BE2C (cell line): ENCODE results near the gene PATL1.
"Not testable (repeated sequence)": the region's sequence is repeated elsewhere in the genome, so short reads cannot be mapped to it uniquely, and the experiment has no call there.

Experiments used
- DNase-seq: peaks from one replicate; pipeline ENCODE4 v3.0.0-alpha.2; 2020
- H3K27me3 ChIP-seq: fragments of 250-450 bp; sonication (Bioruptor Pico); 2 replicates; pipeline ENCODE4 v1.5.1; 2020; ENCODE audit warnings: mild to moderate bottlenecking
- H3K36me3 ChIP-seq: fragments of 250-450 bp; sonication (Bioruptor Pico); 2 replicates; pipeline ENCODE4 v1.5.1; 2020; ENCODE audit warnings: mild to moderate bottlenecking
- H3K4me1 ChIP-seq: fragments of 250-450 bp; sonication (Bioruptor Pico); 2 replicates; pipeline ENCODE4 v1.5.1; 2020
- H3K4me3 ChIP-seq: 2 replicates; pipeline ENCODE4 v1.5.1; 2011; ENCODE audit warnings: low read depth, low read length
- H3K9me3 ChIP-seq: fragments of 250-450 bp; sonication (Bioruptor Pico); 2 replicates; pipeline ENCODE4 v1.5.1; 2020
- CTCF ChIP-seq: IDR thresholded peaks from 2 replicates; pipeline ENCODE4 v1.5.1; 2012; ENCODE audit warnings: mild to moderate bottlenecking, low read depth, low read length

Gene PATL1

GRCh38 chr11:59629996-59630395 is 38.8 kb downstream of the PATL1 start:
- no peak overlapping the region for H3K4me3 ChIP-seq
- no peaks in the 10 kb centered on the region for H3K27me3 ChIP-seq
- no peaks in the 10 kb centered on the region for H3K9me3 ChIP-seq
- no peaks in the 10 kb centered on the region for H3K36me3 ChIP-seq
- no peaks in the 10 kb centered on the region for H3K4me1 ChIP-seq
- no peak for TF ChIP-seq CTCF
- no peak for DNase-seq

DNA sequence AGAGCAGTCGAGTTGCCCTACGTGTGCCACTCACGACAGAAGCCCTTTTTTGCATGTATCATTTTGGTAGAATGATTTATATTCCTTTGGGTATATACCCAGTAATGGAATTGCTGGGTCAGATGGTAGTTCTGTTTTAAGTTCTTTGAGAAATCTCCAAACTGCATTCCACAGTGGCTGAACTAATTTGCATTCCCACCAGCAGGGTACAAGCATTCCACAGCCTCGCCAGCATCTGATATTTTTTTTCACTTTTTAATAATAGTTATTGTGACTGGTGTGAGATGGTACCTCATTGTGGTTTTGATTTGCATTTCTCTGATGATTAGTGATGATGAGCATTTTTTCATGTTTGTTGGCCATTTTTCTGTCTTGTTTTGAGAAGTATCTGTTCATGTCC is 41.9 kb downstream of the PATL1 start:
- H3K27me3 ChIP-seq, DNase-seq, H3K4me3 ChIP-seq, H3K4me1 ChIP-seq, H3K36me3 ChIP-seq, H3K9me3 ChIP-seq: not testable (repeated sequence)

- H3K27me3 ChIP-seq, result no peaks in the 10 kb centered on the region
- no peak overlapping the region for H3K4me3 ChIP-seq
- H3K4me1 ChIP-seq, result no peaks in the 10 kb centered on the region
- no peak for DNase-seq
- no peak for TF ChIP-seq CTCF
- no peaks in the 10 kb centered on the region for H3K36me3 ChIP-seq
- no peaks in the 10 kb centered on the region for H3K9me3 ChIP-seq
Observed at GRCh38 chr11:59625703-59626102, 43.1 kb downstream of the PATL1 start.

DNA sequence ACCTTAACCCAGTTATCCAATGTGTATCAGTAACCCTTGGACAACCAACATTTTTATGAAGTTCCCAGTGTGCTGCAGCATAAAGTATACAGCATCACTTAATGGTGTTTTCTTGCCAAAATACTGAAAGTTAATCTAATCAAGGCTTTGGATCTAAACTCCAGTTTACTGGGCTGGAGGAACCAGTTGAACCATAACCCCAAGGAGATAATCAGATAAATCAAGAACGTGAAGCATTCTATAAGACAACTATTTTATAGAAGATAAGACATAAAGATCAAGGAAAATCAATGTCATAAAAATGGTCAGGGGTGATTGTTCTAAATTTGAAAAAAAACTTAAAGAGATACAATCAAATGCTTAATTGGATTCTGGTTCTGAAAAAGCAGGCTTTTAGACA is 51.0 kb downstream of the PATL1 start:
- Histone ChIP-seq H3K4me3 (no peak overlapping the region), H3K9me3 (no peaks in the 10 kb centered on the region), H3K4me1 (no peaks in the 10 kb centered on the region), H3K36me3 (no peaks in the 10 kb centered on the region), H3K27me3 (no peaks in the 10 kb centered on the region)
- TF ChIP-seq CTCF, result no peak
- no peak for DNase-seq

DNA sequence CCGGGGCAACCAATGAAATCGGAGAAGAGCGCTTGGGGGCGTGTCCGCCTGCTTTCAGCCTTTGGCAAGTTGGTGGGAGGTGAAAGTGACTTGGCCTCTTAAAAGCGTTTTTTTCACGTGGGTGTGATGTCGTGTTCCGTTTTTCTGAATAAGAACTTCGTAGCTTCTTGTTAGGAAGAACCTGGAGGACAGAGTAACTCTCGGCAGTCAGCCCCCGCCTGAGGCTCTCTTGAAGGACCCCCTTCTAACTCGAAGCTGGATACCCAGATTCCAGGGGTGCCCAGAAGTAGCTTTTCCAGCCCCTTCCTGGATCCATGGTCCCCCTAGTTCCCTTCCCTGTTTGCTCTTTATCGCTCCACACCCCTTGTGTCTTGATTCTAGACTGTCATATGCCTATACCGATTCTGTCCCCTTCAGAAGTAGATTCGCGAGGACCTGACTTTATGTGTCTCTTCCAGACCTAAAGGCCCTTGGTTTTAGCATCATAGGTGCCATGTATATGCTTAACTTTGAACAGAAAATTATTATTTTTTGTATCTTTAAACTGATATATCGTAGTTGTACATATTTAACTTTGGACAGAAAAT is 52.3 kb downstream of the PATL1 start:
- Histone ChIP-seq H3K9me3 (no peaks in the 10 kb centered on the region), H3K4me3 (peak overlapping the region; percentile 60)
- DNase-seq, result peak; percentile 87

DNA sequence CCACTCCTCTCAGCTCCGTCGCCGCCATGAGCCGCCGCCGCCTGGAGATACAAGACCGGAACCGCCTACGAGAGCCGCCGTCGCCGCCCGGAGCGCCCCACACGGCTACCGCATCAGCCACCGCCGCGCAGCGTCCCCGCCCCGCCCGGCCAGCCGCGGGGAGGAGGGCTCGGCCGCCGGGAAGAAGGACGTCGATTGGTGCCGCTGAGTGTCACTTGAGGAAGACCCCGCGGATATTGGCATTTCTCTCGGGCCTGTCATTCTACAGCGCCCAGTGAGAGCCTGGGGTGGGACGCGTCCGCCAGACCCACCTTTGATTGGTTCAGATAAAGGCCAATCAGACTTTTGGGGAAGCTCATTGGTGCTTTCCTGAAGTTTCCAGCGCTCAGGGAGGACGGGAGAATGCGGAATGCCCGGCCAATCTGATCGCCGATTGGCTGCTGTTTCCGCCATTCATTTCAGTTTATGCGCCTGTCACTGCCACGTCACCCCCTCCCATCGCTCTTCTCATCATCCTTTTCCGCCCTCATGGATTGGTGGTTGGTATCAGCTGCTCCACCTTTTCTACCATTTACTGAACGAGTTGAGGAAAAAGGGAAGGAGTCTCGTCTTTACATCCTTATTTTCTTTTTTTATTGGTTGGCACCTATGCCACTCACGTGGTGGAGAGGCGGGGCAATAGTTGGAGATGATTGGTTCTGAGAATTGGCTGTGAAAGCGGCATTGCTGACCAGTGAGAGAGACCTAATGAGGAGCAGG is 53.0 kb downstream of the PATL1 start, which contains the start of gene OSBP:
OSBP (minus strand) TSS at position 138 of the 759 bp plus-strand sequence; CDS start at position 28, 110 bp downstream.
- no peaks in the 10 kb centered on the region for H3K9me3 ChIP-seq
- H3K4me1 ChIP-seq, result no peaks in the 10 kb centered on the region
- H3K36me3 ChIP-seq, result no peaks in the 10 kb centered on the region
- peak within 1 kb of the TSS; percentile 82 for H3K4me3 ChIP-seq
- H3K27me3 ChIP-seq, result no peaks in the 10 kb centered on the region
- no peak for TF ChIP-seq CTCF
- DNase-seq, result peak; percentile 90

More for the DNA sequence above, 52.3 kb downstream of the PATL1 start:
- Histone ChIP-seq H3K27me3 (no peaks in the 10 kb centered on the region), H3K36me3 (no peaks in the 10 kb centered on the region), H3K4me1 (no peaks in the 10 kb centered on the region)
- no peak for TF ChIP-seq CTCF
